NCI-H82 treated with DMSO at 0.1 percent for 48 hours (cell line): ENCODE data around the gene TSPEAR.

ENCODE experiments used
- DNase-seq: peaks from one replicate; lab custom pipeline; 2025; ENCODE audit not compliant: unreplicated experiment; lab: John Stamatoyannopoulos, UW

TSPEAR gene

DNA sequence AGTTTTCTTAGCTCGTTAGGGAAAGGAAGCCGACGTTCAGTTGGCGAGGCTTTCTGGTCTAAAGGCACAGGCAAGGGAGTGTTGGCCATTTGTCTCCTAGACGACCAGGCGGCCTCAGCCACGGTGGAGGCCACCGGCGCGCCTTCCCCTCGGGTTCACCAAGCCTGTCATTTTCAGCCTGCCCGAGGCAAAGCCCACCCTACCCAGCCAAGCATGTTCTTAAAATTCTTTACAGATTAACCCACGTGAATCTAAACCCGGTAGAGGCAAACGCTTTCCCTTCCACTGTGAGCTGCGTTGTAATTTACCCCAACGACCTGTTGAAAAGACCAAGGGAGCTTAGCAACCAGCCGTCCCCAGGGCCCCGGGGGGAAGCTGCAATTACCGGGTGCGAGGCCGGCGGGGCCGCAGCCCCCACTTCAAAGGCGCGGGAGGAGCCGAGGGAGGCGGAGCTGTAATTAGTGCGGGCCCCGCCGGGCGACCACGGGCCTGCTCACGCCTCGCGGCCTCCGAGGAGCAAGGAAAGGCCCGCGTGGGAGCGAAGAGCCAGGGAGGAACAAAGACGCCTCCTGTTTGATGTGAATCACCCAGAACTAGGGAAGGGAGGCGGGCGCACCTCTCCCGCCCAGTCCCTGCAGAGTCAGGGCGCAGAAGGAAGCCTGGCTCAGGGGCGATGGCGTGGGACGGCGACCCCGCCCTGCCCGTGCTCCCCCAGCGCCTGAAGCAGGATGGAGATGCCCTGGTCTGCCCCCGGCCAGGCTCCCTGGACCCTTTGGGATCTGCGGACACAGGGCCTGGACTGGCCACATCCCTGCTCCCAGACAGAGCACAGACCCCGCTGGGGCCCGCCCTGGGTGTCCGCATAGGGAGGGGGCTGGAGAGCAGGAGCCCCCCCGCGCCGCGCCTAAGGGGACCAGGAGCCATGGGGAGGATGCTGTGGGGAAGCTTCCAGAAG, 12.1 kb upstream of the TSPEAR start:
- DNase-seq: no peak

DNA sequence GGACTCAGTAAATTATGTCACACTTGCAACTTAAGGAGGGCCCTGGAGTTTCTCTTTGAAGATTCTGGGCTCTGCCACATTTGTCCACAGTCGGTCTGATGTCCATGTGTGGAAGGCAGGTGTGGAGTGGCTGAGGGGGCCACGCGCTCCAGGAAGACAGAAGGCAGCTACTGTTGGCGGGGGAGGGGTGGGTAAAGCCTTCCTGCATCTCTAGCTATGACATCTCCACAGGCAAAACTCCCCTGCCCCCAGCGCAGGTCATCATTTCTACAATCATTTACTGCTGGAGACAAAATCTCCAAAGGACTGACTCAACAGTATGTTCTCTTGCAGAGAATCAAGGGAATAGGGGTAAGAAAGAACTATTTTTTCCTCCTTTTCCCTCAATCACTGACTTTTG, 11.4 kb upstream of the TSPEAR start:
- DNase-seq: no peak

DNA sequence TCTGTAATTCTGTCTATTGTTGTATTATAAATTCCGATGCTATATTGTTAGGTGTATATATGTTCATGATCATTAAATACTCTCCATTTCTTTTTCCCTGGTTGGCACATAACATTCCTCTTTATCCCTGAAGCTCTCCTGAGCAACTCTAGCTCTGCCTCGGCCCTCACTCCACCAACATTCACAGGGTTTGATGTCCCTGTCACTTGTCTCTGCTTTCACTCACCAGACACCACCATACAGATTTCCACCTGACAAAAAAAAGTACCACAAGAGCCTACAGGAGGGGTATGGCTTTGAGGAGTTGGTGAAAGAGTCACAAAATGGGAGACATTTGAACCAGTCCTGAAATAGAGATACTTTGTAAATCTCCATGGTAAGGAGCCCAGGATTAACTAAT, 8.8 kb upstream of the TSPEAR start:
- DNase-seq: no peak

DNA sequence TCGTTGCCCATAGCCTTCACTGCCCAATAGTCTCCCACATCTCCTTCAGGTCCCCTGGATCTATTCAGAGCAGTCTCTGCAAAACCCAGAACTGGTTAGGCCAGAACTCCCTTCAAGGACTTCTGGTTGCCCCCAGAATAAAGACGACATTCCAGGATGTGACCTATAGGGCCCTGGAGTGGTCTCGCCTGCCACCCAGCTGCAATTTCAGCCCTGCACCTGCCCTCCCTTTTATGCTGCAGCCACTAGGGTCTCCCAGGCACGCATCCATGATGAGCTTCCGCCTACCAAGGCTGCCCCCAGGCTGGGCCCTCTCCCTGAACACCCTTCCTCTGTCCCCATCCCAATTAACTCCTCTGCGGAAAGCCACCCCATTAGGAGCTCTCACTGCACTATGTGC, 7.2 kb upstream of the TSPEAR start:
- DNase-seq: no peak

DNA sequence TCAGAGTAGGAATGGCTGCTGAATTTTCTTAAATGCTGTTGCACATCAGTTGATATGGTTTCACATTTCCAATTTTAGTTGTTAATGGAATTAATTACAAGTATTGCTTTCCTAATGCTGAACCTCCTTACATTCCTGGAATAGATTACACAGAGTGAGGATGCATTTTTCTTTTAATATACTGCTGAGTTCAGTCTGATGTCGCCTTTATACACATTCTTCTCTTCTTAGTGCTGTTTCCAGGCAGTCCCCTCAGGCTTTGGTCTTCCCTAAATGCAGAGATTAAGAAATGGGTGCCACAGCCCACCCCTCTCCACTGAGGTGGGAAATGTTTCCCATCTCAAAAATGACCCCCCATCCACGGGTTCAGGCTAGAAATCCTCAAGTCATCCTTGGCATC, 6.7 kb upstream of the TSPEAR start:
- no peak for DNase-seq

DNA sequence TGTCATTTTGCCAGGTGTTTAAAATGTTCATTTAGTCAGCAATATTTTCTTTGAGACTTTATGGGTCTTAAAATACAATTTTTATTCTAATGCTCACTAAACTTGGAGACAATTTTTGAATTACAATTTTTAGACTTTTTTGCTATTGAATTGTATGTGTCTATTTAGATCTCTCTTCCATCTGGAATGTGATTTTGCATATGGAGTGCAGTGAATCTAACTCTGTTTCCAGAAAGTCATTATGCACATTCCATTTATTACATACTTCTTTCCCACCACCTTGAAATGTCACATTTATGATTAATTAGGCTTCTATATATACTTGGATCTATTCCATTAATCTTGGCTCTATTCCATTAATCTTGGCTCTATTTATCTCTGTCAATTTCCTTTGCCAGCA, 5.6 kb upstream of the TSPEAR start:
- no peak for DNase-seq

DNA sequence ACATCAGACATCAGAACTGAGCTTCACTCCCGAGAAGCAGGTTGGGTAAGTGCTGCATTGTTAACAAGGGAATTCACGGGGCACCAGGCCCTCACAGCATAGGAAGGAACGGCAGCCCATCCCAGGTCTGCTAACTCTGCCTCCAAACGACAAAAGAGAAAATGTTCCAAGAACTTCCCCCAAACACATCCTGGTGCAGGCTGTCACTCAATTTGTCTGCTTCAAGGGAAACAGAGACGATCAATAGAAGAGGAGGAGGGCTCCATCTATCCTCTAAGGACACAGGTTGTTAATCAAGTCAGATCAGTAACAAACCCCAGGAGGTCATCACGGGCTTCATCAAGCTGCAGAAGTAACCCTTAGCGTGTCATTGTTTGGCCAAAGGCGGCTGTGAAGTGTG, 3.5 kb upstream of the TSPEAR start:
- DNase-seq: no peak

DNA sequence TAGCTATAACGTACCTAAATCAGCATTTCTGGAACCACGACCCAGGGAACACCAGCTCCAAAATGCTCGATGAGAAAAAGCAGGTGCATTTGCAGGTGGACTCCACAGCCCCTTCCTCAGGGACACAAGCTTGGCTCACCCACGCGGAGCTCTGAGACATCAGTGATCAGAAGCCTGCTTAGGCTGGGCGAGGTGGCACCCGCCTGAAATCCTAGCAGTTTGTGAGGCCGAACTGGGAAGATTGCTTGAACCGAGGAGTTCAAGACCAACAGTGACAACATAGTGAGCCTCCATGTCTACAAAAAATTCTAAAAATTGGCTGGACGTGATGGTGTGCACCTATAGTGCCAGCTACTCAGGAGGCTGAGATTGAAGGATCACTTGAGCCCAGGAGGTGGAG, 2.5 kb upstream of the TSPEAR start:
- DNase-seq: no peak

DNA sequence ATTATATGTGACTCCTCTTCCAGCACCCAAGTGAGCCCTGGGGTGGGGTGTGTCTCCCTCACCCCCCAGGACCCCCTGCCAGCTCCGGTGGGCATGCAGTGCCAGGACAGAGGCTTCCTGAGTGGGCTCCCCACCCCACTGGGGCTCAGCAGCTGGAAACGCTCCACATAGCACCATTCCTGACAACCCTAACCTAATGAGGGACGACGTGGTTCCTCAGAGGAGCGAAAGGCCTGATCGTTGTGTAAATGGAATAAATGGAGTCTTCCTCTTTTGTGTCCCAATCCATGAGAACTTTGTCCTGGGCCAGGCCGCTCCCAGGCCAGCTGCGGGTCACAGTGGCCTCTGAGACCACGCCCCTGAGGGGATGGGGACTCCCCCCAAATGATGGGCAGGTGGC, 1.8 kb upstream of the TSPEAR start:
- no peak for DNase-seq

DNA sequence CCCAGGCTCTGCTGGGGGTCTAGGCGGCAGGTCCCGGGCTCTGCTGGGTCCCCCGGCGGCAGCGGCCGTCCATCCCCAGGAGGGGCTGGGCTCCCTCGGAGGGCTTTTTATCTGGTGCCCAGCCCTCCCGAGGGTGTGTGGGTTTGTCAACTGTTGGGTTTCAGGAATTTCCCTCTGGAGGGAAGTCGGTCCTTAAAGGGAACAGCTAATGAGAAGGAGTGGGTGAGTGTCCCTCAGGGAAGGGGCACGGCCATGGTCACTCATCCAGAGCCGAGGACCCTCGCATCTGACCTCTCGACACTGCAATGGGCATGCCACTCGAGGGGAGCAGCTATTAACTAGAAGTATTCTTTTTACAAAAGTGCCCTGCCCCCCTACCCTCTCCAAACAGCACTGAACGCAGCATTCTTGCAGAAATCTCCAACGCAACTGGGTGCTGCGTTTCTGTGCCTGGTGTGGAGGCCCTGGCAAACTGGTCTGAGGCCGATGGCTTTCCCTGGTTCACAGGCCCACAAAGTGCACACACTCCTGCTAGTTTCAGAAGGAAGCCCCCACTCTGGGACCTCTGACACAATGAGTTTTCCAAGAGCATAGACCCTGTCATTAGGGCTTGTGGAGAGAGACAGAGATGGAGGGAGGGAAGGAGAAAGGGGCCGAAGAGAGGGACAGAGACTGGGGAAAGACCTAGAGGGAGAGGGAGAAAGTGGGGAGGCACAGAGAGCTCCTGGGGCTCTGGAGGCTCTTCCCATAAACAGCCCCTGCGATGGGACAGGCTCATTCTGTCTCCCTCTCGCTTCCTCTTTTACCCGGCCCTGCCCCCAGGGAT, 1.0 kb upstream of the TSPEAR start:
- DNase-seq: no peak

DNA sequence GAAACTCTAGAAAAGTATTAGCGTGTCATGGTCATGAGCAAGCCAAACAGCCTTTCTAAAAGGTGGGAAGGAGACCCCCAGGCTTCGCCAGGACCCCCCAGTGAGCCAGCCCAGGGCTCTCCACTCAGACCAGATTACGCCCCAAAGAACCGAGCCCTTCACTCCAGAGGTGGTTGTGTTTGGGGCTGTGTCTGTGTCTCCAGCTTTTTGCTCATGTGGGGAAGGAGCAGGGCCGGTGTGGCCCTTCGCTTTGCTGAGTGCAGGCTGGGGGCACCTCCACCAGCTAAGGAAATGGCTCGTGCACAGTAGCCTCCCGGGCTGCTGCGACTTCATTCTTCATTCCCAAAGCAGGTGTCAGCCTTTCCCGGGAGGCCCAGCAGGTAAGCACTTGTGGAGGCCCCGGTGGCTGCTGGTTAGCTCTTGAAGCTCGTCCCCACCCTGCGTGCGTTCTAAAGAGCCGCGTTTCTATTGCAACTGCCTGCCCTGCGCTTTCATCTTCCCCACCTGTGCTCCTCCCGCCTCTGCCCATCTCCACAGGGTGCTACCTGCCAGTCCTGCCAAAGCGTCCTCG, 531 bp downstream of the TSPEAR start:
- DNase-seq: no peak

DNA sequence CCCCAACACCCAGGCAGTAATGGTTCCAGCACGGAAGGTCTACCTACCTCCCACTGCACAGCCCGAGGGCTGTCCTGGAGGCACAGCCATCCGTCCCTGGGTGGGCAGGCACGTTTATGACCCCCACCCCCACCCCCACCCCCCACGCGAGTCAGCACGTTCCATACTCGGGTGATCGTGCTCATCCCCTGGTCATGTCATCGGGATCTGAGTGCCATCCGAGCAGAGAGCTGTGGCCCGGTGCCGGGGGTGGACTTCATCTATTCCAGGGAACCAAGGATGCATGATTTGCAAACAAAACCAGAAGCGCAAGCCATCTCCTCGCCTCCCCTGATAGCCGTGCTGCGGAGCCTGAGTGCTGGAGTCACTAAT, 1.1 kb downstream of the TSPEAR start:
- DNase-seq: no peak

DNA sequence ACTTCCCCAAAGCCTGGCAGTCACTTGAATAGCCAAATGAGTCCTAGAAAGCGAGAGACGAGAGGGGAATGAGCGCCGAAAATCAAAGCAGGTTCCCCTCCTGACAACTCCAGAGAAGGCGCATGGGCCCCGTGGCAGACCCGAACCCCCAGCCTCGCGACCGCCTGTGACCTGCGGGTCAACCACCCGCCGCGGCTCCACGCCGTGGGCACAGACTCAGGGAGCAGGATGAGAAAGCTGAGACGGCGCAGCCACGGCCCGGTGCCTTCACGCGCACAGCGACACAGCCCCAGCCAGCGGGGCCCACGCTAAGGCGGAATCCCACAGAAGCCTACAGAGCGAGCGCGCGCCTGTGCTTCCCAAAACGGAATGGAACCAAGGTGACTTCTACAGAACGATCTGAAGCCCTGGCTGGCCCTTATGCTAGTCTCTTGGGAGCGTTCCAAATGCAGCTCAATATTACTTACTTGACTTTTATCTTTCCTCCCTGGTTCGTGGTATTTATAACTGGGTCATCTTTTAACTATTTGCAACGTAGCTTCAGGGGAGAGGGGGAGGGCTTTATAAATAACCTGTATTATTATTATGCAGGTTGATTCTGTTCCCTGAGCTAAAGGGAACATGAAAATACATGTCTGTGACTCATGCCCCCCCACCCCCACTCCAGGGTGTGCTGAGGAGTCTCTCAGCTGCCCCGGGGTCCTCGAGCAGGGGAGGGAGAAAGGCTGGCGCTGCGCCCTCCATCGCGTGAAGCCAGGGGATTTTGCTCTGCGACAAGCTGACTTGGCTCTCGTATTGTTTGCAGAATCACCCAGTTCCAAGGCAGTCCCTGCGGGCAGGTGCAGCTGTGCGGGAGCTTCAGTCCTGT, 1.7 kb downstream of the TSPEAR start:
- DNase-seq: no peak

DNA sequence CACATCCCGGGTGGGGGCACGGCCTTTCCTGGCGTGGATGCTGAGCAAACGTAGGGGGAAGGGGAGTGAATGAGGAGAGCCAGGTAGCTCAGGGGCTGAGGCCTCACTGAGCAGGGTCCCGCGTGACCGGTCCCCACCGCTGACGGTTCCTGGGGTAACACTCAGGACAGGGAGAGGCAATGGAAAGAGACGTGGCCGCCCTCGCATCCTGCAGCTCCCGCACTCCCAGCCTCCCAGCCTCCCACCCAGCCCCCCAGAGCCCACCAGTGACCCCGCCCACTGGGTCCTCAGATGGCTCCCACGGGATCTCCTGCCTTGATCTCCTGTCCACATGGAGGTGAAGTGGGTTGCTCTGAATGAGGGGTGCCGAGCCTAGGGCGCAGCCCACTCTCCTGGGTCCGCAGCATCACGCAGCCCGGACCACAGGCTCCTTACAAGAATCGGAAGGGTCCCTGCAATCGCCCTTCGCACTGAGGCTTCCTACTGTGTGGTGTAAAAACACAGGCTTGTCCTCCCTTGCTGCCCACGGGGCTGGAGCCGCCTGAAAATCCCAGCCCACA, 2.4 kb downstream of the TSPEAR start:
- DNase-seq: no peak

DNA sequence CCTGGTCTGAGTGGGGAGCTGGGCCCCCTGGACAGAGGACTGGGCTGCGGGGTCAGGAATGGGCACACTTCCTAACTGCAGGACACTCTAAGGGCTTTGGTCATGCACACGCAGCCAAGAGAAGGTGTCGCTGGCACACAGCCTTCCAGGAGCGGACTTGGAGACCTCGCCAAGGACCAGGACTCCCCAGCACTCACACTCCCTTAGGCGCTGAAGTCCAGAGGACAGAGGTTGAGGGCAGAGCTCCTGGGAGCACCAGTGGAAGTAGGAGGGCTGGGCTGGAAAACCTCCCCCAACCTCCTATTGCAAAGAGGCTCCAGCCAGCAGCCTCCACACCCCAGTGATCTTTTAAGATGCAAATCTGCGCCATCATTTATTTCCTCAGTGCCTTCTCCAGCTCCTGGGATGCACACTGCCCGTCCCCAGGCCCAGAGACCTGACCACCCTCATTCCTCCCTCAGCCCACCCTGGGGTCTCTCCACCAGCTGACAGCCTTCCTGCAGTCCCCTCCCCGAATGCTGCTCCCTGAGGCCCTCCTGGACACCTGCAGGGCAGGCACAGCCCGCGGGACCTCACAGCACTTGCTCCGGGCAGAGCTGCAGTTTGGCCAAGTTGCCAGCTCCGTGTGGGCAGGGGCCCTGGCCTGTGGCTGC, 3.0 kb downstream of the TSPEAR start:
- no peak for DNase-seq

DNA sequence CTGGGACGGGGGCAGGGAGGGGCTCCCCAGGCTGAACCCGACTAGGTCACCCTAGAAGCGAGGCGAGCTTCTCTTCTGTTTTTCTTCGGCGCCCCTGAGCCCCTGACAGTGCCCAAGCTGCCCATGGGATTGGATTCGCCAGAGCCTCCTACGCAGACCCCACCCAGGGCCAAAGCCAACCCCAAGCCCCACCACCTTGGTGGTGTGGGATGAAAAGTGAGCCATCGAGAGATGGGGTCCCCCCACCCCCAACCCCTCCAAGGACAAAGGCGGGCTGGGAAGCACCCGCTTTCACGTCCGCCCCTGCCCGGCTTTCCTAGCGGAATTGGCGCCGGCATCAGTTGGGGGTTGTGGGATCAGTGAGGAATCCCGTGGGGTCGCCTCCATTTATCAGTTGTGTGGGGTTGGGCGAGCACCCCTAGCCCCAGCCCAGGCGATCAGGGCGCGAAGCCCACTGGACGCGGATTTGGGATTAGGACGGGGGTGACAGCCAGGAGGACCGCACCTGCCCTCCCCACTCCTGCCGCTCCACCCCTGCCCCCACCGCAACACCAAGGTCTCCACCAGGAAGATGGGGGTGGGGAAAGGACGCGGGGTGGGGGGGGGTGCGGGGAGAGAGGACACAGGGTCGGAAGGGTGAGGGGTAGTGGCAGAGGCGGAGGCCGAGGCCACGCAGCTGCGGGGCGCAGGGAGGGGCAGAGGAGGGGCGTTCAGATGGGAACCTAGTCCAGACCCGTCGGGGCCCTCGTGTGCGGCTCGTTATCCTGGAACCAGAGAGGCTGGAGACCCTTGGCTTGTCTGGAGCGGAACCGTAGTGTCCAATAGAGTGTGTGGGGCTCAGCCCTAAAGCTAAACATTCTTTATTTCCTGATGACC, 4.4 kb downstream of the TSPEAR start:
- no peak for DNase-seq

DNA sequence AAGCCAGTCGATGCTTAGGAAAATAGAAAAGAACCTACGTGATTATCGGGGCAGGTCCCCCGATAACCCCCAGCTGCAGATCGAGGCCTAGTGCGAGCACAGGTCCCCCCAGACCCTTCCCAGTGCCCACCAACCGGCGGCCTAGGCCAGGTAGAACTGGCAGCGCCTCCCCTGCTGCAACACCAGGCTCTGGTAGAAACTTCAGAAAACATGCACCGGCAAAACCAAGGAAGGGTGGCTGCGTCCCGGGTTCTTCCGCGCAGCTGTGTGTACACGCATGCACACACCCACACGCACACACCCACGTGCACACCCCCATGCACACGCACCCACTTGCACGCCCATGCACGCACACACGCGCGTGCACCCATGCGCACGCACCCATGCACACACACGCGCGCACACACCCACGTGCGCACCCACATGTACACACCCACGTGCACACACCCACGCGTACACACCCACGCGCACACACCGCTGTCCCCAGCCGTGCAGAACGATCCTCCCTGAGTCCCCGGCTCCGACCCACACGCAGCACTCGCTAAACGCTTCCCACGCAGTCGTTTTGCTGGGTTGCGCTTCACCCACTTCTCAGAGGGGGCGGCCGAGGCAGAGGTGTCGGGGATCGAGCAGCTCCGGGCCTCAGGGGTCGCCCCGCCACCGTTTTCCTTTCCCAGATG, 5.2 kb downstream of the TSPEAR start:
- DNase-seq: no peak

DNA sequence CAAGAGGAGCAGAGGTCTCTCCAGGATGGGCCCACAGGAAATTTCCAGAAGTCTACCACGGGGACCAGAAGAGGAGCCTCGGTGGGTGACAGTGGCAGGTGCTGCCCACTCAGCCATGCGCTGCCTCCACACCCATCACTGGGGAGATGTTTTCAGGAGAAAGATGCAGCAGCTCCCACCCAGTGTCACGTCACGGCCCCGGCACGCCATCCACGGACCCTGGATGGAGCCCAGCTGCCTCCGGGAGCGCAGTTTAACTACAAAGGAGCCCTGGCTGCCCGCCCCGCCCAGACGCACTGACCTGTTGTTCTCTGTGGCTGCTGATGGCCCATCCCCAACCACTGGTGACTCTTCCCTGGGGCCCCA, 6.8 kb downstream of the TSPEAR start:
- DNase-seq: no peak
